Astrocyte (in vitro differentiated cells and primary cell): ENCODE measurements around the gene MCF2L2. TPM values are rescaled to one million over a fixed set of nuclear protein-coding genes. Genes with fewer than 3 reads are reported as not detected.

Experiments
- DNase-seq: peaks from one replicate; pipeline ENCODE4 v3.0.0-alpha.2; 2010; ENCODE audit warnings: low read depth
- FAIRE-seq: peaks from 2 replicates; lab custom pipeline; 2011; peaks lifted over from hg19 to GRCh38; lab: Jason Lieb, UNC
- H2AFZ ChIP-seq: 2 replicates; pipeline ENCODE4 v1.6.0; 2012; ENCODE audit warnings: low read depth, low read length, inconsistent platforms
- H3K27ac ChIP-seq: 2 replicates; pipeline ENCODE4 v1.5.1; 2011; ENCODE audit warnings: low read depth, low read length, inconsistent platforms
- H3K27me3 ChIP-seq: 2 replicates; pipeline ENCODE4 v1.6.0; 2011; ENCODE audit warnings: low read length, inconsistent platforms; ENCODE audit not compliant: insufficient read depth
- H3K36me3 ChIP-seq: 2 replicates; pipeline ENCODE4 v1.5.1; 2011; ENCODE audit warnings: low read length, inconsistent platforms; ENCODE audit not compliant: insufficient read depth
- H3K4me1 ChIP-seq: 2 replicates; pipeline ENCODE4 v1.5.1; 2011; ENCODE audit warnings: low read length, inconsistent platforms; ENCODE audit not compliant: insufficient read depth
- H3K4me2 ChIP-seq: 2 replicates; pipeline ENCODE4 v1.6.0; 2012; ENCODE audit warnings: low read length, inconsistent platforms
- H3K4me3 ChIP-seq: 2 replicates; pipeline ENCODE4 v1.5.1; 2011; ENCODE audit warnings: low read depth, mild to moderate bottlenecking, low read length, inconsistent platforms; ENCODE audit not compliant: insufficient read depth
- H3K79me2 ChIP-seq: 2 replicates; pipeline ENCODE4 v1.6.0; 2012; ENCODE audit warnings: mild to moderate bottlenecking, low read length, inconsistent platforms; ENCODE audit not compliant: insufficient read depth
- H3K9ac ChIP-seq: 2 replicates; pipeline ENCODE4 v1.6.0; 2012; ENCODE audit warnings: mild to moderate bottlenecking, low read length, inconsistent platforms
- H3K9me3 ChIP-seq: 2 replicates; pipeline ENCODE4 v1.5.1; 2012; ENCODE audit warnings: low read depth, mild to moderate bottlenecking, low read length, inconsistent platforms; ENCODE audit not compliant: insufficient read depth
- H4K20me1 ChIP-seq: 2 replicates; pipeline ENCODE4 v1.6.0; 2012; ENCODE audit warnings: low read length, inconsistent platforms; ENCODE audit not compliant: insufficient read depth
- H3K27ac Mint-ChIP-seq: one replicate; pipeline ENCODE4 v1.8.0; 2021; ENCODE audit warnings: mild to moderate bottlenecking, mixed read lengths; ENCODE audit not compliant: unreplicated experiment
- H3K27me3 Mint-ChIP-seq: one replicate; pipeline ENCODE4 v1.8.0; 2021; ENCODE audit warnings: low read depth, mixed read lengths; ENCODE audit not compliant: unreplicated experiment
- H3K36me3 Mint-ChIP-seq: one replicate; pipeline ENCODE4 v1.8.0; 2021; ENCODE audit warnings: low read depth, mixed read lengths; ENCODE audit not compliant: unreplicated experiment
- H3K4me1 Mint-ChIP-seq: one replicate; pipeline ENCODE4 v1.8.0; 2021; ENCODE audit warnings: low read depth, mixed read lengths; ENCODE audit not compliant: unreplicated experiment
- H3K4me3 Mint-ChIP-seq: one replicate; pipeline ENCODE4 v1.8.0; 2021; ENCODE audit warnings: mild to moderate bottlenecking, moderate library complexity, mixed read lengths; ENCODE audit not compliant: unreplicated experiment
- H3K9me3 Mint-ChIP-seq: one replicate; pipeline ENCODE4 v1.8.0; 2021; ENCODE audit warnings: mild to moderate bottlenecking, mixed read lengths; ENCODE audit not compliant: unreplicated experiment
- EZH2 ChIP-seq: IDR thresholded peaks from 2 replicates; pipeline ENCODE4 v1.6.1; 2012; ENCODE audit warnings: mild to moderate bottlenecking, low read length, inconsistent platforms; ENCODE audit not compliant: insufficient read depth
- total RNA-seq: library from RNA; stranded (reverse); gene quantifications from 2 replicates; pipeline ENCODE4 v1.2.1, GENCODE V29; 2021
- TF ChIP-seq, protein P1 (sequence below): IDR thresholded peaks from 2 replicates; pipeline ENCODE4 v1.5.1; 2011; ENCODE audit warnings: low read depth, mild to moderate bottlenecking, inconsistent platforms, low read length, moderate library complexity; ENCODE audit not compliant: insufficient read depth

The MCF2L2 gene
- total RNA-seq, 1 donor from 2014 or later: 0.89 TPM

DNA sequence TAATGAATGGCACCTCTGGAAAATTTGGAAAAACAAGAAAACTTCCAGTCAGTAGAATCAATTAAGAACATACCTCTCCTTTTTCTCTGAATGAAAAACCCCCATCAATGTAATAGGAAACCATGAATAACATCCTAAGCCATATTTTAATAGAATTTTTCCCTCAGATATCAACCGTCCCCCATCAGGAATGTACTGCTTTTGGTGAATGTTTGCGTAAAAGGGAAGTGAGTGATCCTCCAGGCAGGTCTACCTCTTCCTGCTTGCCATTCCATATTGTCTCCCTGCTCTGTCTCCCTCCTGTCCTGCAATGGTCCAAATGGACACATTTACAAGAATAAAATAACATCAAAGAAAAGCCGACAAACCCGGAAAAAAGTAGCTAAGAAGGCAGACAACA, 296.7 kb downstream of the MCF2L2 start:
- no peak for FAIRE-seq
- peaks cover 20% of the 10 kb centered on the region for H3K27me3 Mint-ChIP-seq
- Histone ChIP-seq H4K20me1 (no peaks in the 10 kb centered on the region), H3K9ac (no peak overlapping the region), H3K4me1 (no peaks in the 10 kb centered on the region), H3K9me3 (peaks cover 5% of the 10 kb centered on the region), H3K79me2 (no peaks in the 10 kb centered on the region), H3K4me2 (peak overlapping the region; percentile 25), H3K27me3 (peaks cover 7% of the 10 kb centered on the region), H3K4me3 (no peak overlapping the region), H2AFZ (no peak overlapping the region), H3K27ac (no peak overlapping the region), H3K36me3 (no peaks in the 10 kb centered on the region)
- TF ChIP-seq, protein P1, sequence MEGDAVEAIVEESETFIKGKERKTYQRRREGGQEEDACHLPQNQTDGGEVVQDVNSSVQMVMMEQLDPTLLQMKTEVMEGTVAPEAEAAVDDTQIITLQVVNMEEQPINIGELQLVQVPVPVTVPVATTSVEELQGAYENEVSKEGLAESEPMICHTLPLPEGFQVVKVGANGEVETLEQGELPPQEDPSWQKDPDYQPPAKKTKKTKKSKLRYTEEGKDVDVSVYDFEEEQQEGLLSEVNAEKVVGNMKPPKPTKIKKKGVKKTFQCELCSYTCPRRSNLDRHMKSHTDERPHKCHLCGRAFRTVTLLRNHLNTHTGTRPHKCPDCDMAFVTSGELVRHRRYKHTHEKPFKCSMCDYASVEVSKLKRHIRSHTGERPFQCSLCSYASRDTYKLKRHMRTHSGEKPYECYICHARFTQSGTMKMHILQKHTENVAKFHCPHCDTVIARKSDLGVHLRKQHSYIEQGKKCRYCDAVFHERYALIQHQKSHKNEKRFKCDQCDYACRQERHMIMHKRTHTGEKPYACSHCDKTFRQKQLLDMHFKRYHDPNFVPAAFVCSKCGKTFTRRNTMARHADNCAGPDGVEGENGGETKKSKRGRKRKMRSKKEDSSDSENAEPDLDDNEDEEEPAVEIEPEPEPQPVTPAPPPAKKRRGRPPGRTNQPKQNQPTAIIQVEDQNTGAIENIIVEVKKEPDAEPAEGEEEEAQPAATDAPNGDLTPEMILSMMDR: no peak
- no peak for TF ChIP-seq EZH2
- no peak for DNase-seq
- peaks cover 6% of the 10 kb centered on the region for H3K9me3 Mint-ChIP-seq
- H3K36me3 Mint-ChIP-seq: no peaks in the 10 kb centered on the region
- H3K4me3 Mint-ChIP-seq: no peak overlapping the region
- no peak overlapping the region for H3K27ac Mint-ChIP-seq
- H3K4me1 Mint-ChIP-seq: peaks cover 2% of the 10 kb centered on the region

GRCh38 chr3:183131186-183131725, 297.2 kb downstream of the MCF2L2 start:
- Histone ChIP-seq H2AFZ (no peak overlapping the region), H3K4me2 (peak overlapping the region; percentile 25), H4K20me1 (no peaks in the 10 kb centered on the region), H3K27me3 (peaks cover 7% of the 10 kb centered on the region), H3K4me1 (no peaks in the 10 kb centered on the region), H3K79me2 (no peaks in the 10 kb centered on the region), H3K4me3 (no peak overlapping the region), H3K36me3 (no peaks in the 10 kb centered on the region), H3K9ac (no peak overlapping the region), H3K27ac (no peak overlapping the region), H3K9me3 (peaks cover 5% of the 10 kb centered on the region)
- FAIRE-seq (no peak), DNase-seq (no peak)
- TF ChIP-seq, protein P1: no peak
- TF ChIP-seq EZH2: no peak
- H3K4me3 Mint-ChIP-seq: no peak overlapping the region
- peaks cover 6% of the 10 kb centered on the region for H3K9me3 Mint-ChIP-seq
- peaks cover 2% of the 10 kb centered on the region for H3K4me1 Mint-ChIP-seq
- no peaks in the 10 kb centered on the region for H3K36me3 Mint-ChIP-seq
- H3K27ac Mint-ChIP-seq: no peak overlapping the region
- peaks cover 20% of the 10 kb centered on the region for H3K27me3 Mint-ChIP-seq

- Histone ChIP-seq H3K4me2 (no peak overlapping the region), H3K9me3 (peaks cover 5% of the 10 kb centered on the region), H4K20me1 (no peaks in the 10 kb centered on the region), H2AFZ (no peak overlapping the region), H3K9ac (no peak overlapping the region), H3K4me3 (no peak overlapping the region), H3K79me2 (no peaks in the 10 kb centered on the region), H3K36me3 (no peaks in the 10 kb centered on the region), H3K4me1 (no peaks in the 10 kb centered on the region), H3K27ac (no peak overlapping the region), H3K27me3 (no peaks in the 10 kb centered on the region)
- Mint-ChIP-seq H3K4me1 (peaks cover 2% of the 10 kb centered on the region), H3K27me3 (peaks cover 5% of the 10 kb centered on the region), H3K27ac (no peak overlapping the region), H3K36me3 (no peaks in the 10 kb centered on the region), H3K9me3 (peaks cover 6% of the 10 kb centered on the region), H3K4me3 (no peak overlapping the region)
- TF ChIP-seq EZH2: no peak
- TF ChIP-seq, protein P1: no peak
- FAIRE-seq (no peak), DNase-seq (no peak)
These were observed 299.2 kb downstream of the MCF2L2 start for GRCh38 chr3:183129243-183129642.
